Epithelial cell of proximal tubule (primary cell): ENCODE data around the gene LDB2. TPM values are rescaled to one million over a fixed set of nuclear protein-coding genes. Genes with fewer than 3 reads are reported as not detected.

Source experiments
- DNase-seq: peaks from one replicate; pipeline ENCODE4 v3.0.0-alpha.2; 2011; ENCODE audit warnings: low read depth
- H3K4me3 ChIP-seq: 2 replicates; pipeline ENCODE4 v1.5.1; 2011; ENCODE audit warnings: low read depth, mild to moderate bottlenecking, low read length
- total RNA-seq: library from RNA; depleted of rRNA; stranded (reverse); fragments of >200 nt; gene quantifications from 2 replicates; pipeline ENCODE4 v1.2.3, GENCODE V29; 2015
- TF ChIP-seq, protein P1 (sequence below): conservative IDR thresholded peaks from 2 replicates; pipeline ENCODE4 v1.5.1; 2012; ENCODE audit warnings: low read depth, mild to moderate bottlenecking, low read length

Gene LDB2
- total RNA-seq, 1 donor from 2014 or later: 0.75 TPM

DNA sequence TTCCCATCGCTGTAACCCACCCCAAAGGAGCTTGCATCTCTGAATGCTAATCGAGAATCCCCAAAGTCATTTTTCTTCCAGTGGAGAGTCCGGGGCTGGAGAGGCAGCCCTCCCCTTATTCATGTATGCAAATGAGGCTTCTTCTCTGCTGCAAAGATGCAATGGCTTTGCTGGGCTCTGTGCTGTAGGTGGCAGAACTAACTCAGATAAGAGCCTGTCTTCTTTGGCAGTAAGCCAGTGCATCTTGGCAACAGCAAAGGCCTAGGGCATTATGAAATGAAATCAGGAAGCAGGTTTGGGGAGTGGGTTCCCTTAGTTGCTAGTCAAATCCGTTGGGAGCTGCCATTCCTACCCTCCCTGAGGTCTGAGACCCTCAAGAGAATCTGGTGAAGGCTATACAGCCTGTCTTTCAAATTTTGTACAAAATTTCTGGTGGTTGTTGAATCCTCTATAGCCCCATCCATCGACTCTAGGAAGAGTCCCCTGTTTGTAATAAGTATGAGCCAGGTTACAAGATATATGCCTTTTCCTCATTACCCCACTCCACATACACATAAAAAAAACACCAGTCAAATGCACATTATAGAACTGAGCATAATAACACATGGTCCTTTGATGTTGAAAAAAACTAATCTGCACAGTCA lies 381.5 kb downstream of the LDB2 start:
- no peak for DNase-seq
- TF ChIP-seq, protein P1, sequence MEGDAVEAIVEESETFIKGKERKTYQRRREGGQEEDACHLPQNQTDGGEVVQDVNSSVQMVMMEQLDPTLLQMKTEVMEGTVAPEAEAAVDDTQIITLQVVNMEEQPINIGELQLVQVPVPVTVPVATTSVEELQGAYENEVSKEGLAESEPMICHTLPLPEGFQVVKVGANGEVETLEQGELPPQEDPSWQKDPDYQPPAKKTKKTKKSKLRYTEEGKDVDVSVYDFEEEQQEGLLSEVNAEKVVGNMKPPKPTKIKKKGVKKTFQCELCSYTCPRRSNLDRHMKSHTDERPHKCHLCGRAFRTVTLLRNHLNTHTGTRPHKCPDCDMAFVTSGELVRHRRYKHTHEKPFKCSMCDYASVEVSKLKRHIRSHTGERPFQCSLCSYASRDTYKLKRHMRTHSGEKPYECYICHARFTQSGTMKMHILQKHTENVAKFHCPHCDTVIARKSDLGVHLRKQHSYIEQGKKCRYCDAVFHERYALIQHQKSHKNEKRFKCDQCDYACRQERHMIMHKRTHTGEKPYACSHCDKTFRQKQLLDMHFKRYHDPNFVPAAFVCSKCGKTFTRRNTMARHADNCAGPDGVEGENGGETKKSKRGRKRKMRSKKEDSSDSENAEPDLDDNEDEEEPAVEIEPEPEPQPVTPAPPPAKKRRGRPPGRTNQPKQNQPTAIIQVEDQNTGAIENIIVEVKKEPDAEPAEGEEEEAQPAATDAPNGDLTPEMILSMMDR: peak; percentile 60

DNA sequence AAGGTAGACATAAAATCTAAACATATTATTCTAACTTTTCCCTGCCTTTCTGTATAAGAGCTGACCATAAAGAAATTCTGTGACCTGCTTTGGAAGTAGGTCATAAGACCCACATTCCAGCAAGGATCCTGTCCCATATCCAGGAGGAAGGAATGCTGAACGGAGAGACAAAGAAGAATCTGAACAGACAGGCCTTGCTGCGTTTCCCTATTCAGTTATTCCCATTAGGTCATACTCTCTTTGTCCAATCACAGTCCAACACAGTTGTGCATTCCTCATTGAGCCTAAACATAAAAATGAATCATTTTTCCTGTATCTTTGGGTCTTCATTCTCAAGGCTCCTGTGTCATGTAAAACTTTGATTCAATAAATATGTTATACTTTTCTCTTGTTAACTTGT lies 384.6 kb downstream of the LDB2 start:
- DNase-seq: no peak
- TF ChIP-seq, protein P1: no peak
- no peak overlapping the region for H3K4me3 ChIP-seq

More for the DNA sequence above, 381.5 kb downstream of the LDB2 start:
- H3K4me3 ChIP-seq: no peak overlapping the region

DNA sequence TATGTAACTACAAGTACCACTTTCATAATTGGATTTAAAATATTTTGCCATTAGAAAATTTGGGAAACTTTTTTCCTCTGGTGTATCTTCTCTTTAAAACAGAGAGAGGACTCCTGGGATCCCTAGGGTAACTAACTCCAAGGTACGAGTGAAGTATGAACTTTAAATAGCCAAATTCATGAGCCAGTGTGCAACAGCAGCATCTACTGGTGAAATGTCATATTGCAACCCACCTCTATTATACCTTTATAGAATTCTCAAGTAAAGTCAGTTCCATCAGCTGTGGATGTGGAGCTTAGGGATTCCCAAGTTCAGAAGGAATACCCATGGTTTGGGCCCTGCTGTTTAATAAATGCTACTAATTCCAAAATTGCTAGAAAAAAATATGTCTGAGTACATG lies 389.5 kb downstream of the LDB2 start:
- no peak for DNase-seq
- TF ChIP-seq, protein P1: peak; percentile 74

DNA sequence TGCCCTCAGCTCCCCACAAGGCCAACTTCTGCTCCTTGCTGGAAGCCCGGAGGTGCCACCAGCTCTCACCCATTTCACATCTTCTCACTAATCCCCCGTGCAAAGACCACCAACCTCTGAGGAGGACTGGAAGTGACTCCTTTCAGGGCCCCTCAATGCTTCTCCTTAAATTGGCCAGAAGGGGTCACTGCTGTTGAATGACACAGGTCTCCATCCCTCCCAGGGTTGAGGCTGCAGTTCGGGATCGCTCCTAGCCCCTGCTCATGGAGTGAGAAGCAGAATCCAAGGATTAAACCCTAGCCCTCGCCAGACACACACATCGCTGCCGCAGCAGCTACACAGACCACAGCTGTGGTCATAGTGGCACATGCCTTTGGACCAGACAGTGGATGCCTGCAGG lies 392.7 kb downstream of the LDB2 start:
- H3K4me3 ChIP-seq: no peak overlapping the region
- TF ChIP-seq, protein P1: peak; percentile 36
- no peak for DNase-seq

More for the DNA sequence above, 389.5 kb downstream of the LDB2 start:
- H3K4me3 ChIP-seq: no peak overlapping the region

DNA sequence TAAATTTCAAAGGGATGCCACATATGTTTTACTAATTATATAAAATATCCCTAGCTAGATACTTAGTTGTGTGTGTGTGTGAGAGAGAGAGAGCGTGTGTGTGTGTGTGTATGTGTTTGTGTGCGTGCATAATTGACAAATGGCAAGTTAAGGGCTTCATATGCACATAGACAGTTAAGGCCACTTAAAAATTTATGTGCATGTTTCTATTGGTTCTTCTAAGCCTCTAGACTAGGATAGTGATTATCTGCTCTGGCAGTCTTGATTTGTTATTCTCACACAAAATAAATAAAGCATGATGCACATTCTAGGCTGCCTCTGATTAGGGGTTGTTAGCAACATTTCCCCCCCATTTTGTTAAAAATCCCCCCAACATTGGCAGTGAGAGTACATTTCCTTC lies 393.2 kb downstream of the LDB2 start:
- TF ChIP-seq, protein P1: no peak
- no peak for DNase-seq
- H3K4me3 ChIP-seq: no peak overlapping the region

DNA sequence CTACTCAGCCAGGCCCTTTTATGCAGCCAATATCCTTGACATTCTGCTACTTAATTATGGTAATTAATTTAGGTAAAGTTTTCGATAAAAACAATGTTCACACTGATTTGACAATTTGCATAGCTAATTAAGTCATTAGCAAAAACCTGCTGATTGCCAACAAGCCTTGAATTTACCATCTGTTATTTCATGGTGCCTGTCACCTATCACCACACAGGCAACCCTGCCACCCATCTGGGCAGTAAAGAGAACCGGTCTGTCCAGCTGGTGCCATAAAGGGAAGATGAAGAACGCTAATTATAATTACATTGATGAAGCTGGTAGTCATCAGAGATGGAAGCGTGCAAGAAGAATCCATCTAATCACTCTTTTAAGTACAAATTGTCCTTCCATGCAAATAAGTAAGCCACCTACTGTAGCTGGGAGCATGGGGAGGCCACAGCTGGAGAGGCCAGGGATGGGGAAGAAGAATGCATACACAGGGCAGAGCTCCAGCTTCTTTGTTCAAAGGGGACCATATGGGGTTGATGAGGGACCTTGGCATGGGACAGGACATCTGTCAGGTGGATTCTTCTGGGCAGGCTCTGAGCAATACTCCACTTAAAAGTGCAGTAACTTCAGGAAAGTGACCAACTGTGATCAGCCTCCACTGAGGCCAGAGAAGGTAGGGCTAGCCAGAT lies 394.9 kb downstream of the LDB2 start:
- TF ChIP-seq, protein P1: no peak
- no peak for DNase-seq
- no peak overlapping the region for H3K4me3 ChIP-seq
